Head of caudate nucleus (tissue), 42 donors: ENCODE measurements around the gene PML.
"Not testable (repeated sequence)": the region's sequence is repeated elsewhere in the genome, so short reads cannot be mapped to it uniquely, and the experiment has no call there.

Experiments used
- DNase-seq, 42 donors: peaks; one replicate each; pipeline versions ENCODE4 v3.0.0 to v3.0.0-alpha.2; 2020 to 2021; ENCODE audit warnings: mixed read lengths in 7 of 42
- intact Hi-C: fragments of 100-400 bp; cut with DNase I; formaldehyde crosslinking; loops from one replicate; pipeline ENCODE4 v1.15.0; 2022

The PML gene

DNA sequence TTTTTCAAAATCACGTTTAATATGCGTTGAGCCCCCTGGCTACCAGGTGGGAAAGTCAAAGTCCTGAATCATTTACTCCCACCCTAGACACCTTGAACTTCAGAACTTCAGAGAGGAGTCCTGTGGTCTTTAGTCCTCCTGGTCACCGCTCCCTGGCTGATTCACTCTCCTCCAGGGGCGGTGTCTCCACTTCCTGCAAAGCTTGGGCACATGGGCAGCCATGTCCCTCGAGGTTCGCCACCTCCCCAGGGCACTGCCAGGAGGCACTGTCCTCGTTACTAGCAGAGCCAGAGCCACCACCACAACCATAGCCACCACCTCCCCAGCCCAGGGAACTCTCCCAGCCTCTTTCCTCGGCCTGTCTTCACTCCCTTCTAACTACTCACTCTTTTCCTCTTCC, 37.2 kb upstream of the PML start:
- no peak for DNase-seq
- intact Hi-C loops = no loop called here

DNA sequence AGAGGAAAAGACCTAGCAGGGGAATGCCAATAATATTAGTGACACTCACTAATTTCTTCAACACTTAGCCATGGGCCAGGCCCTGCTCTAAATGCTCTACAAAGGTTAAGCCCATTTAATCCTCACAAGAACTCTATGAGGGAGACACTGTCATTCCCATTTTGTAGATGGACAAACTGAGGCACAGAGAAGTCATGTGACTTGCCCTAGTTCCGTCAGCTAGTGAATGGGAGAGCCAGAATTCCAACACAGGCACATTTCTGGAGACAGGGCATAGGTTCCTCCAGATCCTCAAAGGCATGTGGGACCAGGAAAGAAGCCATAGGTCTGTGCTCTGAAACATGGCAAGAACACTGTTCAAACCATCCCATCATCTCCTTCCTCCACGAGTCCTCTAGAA, 36.7 kb upstream of the PML start:
- intact Hi-C loops = no loop called here
- no peak for DNase-seq

DNA sequence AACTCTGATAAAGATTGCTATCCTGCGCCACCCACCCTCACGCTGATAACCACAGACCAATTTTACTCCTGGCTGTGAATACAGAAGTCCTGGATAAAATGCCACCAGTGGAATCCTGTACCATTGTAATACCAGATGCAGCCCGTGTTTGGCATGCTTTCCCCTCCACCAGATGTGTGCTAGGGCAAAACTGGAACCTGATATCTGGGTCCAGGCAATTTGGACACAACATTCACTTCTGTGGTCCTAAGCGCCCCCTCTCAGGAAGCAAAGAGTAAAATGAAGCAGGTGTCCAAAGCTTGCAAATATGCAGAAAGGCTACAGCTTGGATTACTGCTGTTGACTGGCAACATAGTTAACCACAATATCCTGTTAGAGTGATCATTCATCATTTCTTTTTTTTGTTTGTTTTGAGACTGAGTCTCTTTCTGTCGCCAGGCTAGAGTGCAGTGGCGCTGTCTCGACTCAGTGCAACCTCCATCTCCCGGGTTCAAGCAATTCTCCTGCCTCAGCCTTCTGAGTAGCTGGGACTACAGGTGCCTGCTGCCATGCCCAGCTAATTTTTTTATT, 35.4 kb upstream of the PML start:
- intact Hi-C loops = no loop called here
- DNase-seq = no peak

DNA sequence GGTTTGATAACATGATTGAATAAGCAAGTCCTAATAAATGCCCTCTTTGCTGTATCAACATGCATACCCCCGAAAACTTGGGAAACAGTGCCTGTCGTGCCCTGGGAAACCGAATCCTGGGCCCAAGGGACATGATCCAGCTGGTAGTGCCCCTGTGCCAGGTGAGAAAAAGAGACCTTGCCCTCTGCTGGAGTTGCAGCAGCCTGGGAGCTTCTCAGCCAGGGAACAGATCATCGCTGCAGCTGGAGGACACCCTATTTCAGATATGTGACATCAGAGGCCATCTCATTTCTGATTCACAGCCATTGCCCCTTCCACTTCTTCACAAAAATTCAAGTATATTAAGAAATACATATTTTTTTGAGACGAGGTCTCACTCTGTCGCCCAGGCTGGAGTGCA, 34.7 kb upstream of the PML start:
- intact Hi-C loops = no loop called here
- no peak for DNase-seq

DNA sequence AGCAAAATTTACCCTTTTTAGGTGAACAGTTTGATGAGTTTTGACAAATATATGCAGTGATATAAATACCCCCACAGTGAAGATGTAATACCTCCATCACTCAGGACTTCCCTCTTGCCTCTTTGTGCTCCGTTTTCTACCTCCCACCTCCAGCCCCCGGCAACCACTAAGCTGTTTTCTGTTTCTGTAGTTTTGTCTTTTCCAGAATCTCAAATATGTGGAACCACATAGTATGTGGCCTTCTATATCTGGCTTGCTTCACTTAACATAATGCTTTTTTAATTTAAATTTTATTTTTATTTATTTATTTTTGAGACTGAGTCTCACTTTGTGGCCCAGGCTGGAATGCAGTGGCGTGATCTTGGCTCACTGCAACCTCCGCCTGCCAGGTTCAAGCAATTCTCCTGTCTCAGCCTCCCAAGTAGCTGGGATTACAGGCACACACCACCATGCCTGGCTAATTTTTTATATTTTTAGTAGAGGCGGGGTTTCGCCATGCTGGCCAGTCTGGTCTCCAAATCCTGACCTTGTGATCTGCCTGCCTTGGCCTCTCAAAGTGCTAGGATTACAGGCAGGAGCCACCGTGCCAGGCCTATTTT, 33.9 kb upstream of the PML start:
- intact Hi-C loops, DNase-seq: not testable (repeated sequence)

DNA sequence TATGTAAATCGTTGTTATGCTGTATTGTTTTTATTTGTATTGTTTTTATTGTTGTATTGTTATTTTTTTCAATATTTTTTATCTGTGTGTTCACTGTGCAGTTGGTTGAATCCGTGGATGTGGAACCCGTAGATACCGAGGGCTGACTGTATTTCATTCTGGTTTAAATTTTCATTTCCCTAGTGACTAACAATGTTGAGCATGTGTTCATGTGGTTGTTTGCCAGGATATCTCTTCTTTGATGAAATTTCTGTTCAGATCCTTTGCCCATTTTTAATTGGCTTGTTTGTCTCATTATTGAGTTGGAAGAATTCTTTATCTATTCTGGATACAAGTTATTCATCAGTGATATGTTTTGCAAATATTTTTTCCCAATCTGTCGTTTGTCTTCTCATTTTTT, 32.1 kb upstream of the PML start:
- intact Hi-C loops = no loop called here
- no peak for DNase-seq

DNA sequence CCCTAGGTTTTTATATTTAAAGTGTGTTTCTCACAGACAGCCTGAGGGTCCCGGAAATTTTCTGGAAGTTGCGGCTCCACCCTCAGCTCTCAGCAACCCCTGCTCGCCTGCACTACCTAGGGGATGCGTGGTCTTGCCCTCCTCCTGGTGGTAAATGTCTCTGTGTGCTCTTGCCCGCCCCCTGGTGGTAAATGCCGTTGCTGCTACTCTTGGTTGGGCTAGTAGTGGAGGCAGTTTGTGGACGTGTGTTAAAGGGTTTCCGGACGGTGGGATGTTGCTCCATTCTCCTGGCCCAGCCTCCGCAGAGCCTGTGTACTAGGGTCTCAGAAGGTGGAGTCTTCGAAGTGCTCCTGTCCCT, 29.8 kb upstream of the PML start:
- DNase-seq = peak in 41 of 42 donors; percentile 48 to 89 (median 74)
- intact Hi-C loops = no loop called here

DNA sequence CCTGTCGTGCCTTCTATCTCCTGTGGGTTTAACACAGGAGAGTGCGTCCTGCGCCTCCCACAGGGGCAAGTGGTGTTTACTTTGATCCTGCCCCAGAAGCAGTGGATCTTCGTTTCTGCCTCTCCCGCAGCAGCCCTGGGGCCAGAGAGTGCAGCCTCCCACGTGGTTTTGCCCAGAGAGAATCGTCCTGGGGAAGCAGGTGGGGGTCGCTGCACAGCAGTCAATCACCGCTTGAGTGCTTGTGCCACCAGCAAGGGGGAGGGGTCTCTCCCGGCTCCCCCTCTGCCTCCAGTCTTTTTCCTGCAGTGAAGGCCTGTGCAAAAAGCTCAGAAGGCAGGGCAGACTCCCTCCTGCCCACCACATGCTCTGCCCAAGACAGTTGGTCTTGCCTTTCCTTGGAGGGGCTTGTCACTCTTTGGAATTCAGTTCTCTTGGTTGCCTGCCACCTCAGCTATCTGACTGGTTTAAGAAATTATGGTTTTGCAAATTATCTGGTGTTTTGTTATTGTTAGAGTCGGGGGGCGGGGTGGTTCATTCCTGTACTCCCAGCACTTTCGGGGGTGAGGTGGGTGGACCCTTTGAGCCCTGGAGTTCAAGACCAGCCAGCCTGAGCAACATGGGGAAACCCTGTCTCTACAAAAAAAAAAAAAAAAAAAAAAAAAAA, 29.3 kb upstream of the PML start:
- intact Hi-C loops = no loop called here
- no peak for DNase-seq

DNA sequence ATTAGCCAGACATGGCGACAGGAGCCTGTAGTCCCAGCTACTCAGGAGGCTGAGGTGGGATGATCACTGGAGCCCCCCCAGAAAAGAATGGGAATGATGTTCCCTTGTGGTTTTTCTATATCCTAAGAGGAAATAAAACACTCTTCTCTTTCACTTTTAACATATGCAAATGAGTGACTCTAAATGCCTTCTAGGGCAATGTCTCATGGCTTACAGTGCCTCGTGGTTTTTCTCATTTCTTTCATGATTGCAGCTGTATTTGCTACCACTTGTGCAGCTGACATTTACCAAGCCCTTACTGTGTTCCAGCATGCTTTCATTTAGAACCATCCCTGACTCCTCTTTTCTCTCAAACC, 28.8 kb upstream of the PML start:
- intact Hi-C loops = no loop called here
- no peak for DNase-seq

DNA sequence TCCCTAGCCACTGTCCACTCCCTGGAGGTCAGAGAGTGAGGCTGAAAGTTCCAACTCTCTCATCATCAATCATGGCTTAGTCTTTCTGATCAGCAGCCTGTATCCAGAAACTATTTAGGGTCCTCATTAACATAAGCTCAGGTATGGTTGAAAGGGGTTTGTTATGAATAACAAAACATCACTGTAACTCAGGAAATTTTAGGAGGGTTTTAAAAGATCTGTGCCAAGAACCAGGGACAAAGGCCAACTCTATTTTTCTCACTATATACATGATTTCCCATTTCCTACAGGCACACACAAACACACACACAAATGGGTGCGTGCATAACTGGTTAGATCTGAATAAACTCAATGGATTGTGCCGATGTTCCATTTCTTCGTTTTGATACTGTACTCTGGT, 26.1 kb upstream of the PML start:
- no peak for DNase-seq
- intact Hi-C loops = no loop called here

DNA sequence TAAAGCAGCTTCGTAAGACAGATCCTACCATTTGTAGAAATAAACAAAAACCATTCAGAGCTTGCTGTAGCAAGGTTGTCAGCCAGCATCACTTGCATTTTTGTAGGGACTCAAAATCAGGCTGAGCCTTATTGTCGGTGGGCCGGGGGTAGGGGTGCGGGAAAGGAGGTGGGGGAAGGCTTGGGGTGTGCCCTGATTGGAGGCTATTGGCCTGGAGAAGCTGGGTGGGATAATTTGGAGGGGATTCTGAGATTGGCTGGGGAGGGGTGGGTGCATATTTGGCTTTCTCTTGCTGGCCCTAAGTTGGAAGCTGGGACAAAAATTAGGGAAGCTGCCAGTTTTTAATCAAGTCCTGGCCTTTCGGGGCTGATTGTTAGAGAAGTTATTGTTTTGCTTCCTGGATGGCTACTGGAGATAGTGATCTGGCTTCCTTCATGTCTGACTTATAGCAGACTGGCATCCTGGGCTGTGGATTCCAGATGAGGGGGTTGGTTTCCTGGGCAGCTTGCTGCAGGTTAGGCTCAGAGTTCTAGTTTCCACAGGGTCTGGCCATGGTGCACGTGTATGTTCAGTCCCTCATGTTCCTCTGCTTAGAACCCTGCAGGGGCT, 25.3 kb upstream of the PML start:
- intact Hi-C loops = no loop called here
- no peak for DNase-seq

DNA sequence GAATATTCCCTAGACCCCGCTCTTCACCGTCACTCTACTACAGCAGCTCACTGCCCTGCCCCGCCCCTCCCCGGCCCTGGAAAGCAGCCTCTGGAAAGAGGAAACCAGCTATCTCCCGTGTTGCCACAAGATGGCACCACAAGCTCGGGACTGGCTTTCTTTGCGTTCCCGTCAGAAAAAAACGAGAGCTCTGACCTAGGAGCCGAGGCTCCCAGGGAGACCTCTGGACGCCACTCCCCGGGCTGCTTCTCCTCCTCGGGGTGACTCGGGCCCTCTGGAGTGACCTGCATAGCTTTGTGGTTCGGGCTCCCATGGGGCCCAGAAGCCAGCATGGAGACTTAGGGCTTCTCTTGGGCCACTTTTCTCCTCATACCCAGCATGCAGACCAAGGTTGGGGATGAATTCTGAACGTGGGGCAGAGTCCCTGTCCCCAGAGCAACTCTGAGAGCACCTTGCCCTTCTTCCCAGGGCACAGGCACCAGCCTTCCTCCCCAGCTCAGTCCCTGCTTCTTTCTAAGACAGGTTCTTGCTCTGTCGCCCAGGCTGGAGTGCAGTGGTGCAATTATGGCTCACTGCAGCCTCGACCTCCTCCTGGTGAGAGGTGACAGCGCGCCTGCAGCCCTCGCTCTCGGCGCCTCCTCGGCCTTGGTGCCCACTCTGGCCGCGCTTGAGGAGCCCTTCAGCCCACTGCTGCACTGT, 21.4 kb upstream of the PML start:
- peak; percentile 68 to 91 (median 83) for DNase-seq
- intact Hi-C loops = loop anchor here (10.0 kb wide), 1 partner anchor 332 kb away; no protein-coding TSS in a partner anchor

DNA sequence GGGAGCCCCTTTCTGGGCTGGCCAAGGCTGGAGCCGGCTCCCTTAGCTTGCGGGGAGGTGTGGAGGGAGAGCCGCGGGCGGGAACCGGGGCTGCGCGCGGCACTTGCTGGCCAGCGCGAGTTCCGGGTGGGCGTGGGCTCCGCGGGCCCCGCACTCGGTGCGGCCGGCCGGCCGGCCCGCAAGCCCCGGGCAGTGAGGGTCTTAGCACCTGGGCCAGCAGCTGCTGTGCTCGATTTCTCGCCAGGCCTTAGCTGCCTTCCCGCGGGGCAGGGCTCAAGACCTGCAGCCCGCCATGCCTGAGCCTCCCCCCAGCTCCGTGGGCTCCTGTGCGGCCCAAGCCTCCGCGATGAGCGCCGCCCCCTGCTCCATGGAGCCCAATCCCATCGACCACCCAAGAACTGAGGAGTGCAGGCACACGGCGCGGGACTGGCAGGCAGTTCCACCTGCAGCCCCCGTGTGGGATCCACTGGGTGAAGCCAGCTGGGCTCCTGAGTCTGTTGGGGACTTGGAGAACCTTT, 20.8 kb upstream of the PML start:
- DNase-seq = not testable (repeated sequence)
- intact Hi-C loops = loop anchor here (10.0 kb wide), 1 partner anchor 331 kb away; no protein-coding TSS in a partner anchor

DNA sequence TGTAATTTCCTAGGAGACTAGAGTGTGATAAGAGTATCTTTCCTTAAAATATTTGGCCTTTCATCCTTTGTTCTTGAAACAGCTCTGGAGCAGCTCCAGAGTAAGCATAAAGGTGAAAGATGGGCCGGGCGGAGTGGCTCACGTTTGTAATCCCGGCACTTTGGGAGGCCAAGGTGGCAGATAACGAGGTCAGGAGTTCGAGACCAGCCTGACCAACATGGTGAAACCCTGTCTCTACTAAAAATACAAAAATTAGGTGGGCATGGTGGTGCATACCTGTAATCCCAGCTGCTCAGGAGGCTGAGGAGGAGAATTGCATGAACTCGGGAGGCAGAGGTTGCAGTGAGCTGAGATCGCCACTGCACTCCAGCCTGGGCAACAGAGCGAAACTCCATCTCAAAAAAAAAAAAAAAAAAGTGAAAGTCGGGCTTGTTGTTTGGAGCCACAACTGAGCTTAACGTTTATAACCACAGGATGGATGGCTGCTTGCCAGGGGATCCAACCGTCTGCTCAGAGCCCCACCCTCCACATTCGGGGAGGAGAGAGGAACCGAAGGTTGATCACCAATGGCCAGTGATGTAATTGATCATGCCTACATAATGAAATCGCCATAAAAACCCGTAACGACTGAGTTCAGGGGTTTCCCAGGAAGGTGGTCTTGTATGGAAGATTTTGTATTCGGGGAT, 18.9 kb upstream of the PML start:
- intact Hi-C loops = loop anchor here (10.0 kb wide), 1 partner anchor 329 kb away; no protein-coding TSS in a partner anchor
- DNase-seq = peak in 1 of 42 donors; percentile 32

DNA sequence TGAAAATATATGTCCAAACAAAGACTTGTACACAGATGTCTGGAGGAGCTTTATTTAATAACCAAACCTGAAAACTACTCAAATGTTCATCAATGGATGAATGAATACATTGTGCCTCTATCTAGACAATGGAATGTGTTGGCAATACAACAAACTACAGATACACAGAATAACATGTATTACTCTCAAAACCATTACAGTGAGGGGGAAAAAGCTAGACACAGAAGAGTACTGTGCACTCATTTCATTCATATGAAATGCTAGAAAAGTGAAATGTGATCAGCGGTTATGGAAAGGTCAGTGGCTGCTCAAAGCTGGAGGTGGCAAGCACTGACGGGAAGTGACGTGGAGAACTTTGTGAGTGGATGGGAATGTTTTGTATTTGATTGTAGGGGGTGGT, 15.6 kb upstream of the PML start:
- peak in 1 of 42 donors; percentile 9 for DNase-seq
- intact Hi-C loops = loop anchor here (10.0 kb wide), 1 partner anchor 326 kb away; no protein-coding TSS in a partner anchor

DNA sequence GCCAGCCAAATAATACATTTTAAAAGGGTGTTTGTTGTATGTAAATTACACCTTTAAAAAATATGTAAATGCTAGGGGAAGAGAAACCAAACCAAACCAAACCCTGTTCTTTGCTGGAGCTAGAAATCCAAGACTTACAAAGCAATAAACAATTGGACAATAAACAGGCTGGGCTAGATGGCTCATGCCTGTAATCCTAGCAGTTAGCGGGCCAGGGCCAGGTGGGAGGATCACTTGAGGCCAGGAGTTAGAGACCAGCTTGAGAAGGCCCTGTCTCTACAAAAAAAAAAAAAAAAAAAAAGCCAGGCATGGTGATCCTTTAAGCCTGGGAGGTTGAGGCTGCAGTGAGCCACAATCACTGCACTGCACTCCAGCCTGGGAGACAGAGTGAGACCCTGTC, 14.9 kb upstream of the PML start:
- no peak for DNase-seq
- intact Hi-C loops = loop anchor here (10.0 kb wide), 2 partner anchors 65 to 325 kb away; no protein-coding TSS in a partner anchor

DNA sequence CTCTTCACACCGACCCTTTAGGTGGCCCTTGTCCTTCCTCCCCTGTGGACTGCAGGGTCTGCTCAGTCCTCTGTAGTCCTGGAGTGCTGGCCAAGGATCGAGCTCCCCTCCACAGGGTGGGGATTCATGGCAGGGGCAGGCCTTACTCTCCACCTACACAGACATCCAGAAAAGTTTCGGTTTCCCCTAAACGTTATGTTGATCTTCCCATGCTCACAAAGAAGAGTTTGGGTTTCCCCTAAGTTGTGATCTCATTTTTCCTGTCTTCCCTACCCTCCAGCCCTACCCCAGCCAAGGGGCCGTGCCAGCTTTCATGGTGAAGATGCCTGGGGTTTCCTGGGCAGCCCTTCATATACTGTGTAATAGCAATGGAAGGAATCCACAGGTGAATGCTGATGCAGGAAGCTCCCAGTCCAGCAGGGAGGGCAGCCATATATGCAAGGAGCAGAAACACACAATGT, 12.7 kb upstream of the PML start:
- no peak for DNase-seq
- intact Hi-C loops = loop anchor here (10.0 kb wide), 1 partner anchor 63 kb away; no protein-coding TSS in a partner anchor

DNA sequence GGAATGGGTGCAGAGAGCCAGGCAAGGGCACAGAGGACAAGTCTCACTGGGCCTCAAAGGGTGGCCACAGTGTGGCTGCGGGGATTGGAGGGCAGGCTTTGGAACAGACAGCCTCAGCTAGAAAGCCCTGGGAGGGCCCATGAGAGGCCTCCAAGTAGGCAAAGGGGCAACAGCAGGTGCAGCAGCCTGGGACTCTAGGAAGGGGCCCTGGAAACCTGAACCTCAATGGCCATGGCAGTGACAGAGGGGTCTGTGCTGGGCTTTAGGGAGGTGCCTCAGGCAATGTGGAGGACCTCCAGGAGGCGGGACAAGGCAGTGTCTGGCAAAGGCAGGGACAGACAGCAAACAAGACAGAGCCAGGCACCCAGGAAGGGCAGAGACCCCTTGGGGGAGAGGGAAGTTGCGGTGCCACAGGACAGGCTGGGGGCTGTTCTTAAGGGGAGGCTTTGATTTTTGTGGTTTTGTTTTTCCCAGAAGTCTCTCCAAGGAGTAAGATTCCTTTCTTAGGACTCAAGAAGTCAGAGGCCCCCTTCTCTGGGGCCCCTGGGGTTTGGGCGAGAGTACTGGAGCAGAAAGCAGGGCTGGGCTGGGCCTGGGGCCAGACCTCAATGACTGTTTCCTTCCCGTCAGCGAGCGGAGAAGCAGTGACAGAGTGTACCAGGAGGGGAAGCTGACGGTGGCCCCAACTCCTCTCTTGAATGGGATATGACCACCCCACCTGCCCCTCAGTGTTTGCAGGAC, 12.1 kb upstream of the PML start:
- peak in 41 of 42 donors; percentile 25 to 85 (median 65) for DNase-seq
- intact Hi-C loops = loop anchor here (10.0 kb wide), 1 partner anchor 62 kb away; no protein-coding TSS in a partner anchor
